PFSK-1 (cell line): Measurements from ENCODE around the gene POU3F1.

Experiments
- FOXP2 ChIP-seq: optimal IDR thresholded peaks from 2 replicates; pipeline ENCODE3; 2011; ENCODE audit warnings: borderline replicate concordance, control low read depth, inconsistent platforms; ENCODE audit not compliant: insufficient read depth; ENCODE audit errors: extremely low read length, extremely low read depth
- POLR2AphosphoS5 ChIP-seq: IDR thresholded peaks from 2 replicates; pipeline ENCODE4 v1.6.1; 2012; ENCODE audit warnings: low read depth, mild to moderate bottlenecking, control low read depth, low read length, moderate library complexity
- REST ChIP-seq, 2 experiments: IDR thresholded peaks; 2 replicates each; pipeline versions ENCODE4 v1.6.1 to v1.8.0; 2011 to 2012; ENCODE audit warnings: low read depth in 2 of 2, low read length in 2 of 2, control low read depth in 1 of 2, inconsistent platforms in 1 of 2, mild to moderate bottlenecking in 1 of 2, moderate library complexity in 1 of 2; ENCODE audit not compliant: insufficient read depth in 1 of 2
- SIN3A ChIP-seq: IDR thresholded peaks from 2 replicates; pipeline ENCODE4 v1.6.1; 2012; ENCODE audit warnings: mild to moderate bottlenecking, low read length, moderate library complexity, borderline replicate concordance; ENCODE audit not compliant: insufficient read depth
- TAF1 ChIP-seq: IDR thresholded peaks from 2 replicates; pipeline ENCODE4 v1.6.1; 2012; ENCODE audit warnings: low read length, control low read depth, borderline replicate concordance; ENCODE audit not compliant: insufficient read depth

POU3F1 gene

GRCh38 chr1:38046884-38047602, 450 bp upstream of the POU3F1 start:
- no peak for TF ChIP-seq REST (IDR thresholded peaks at IDR 0.05; ENCODE audit: insufficient read depth in 1 of 2, low read depth in 2 of 2, low read length in 2 of 2)
- no peak for TF ChIP-seq FOXP2
- TF ChIP-seq TAF1: no peak
- TF ChIP-seq SIN3A: no peak
- no peak for TF ChIP-seq POLR2AphosphoS5

GRCh38 chr1:38045401-38046332, 926 bp downstream of the POU3F1 start:
- TF ChIP-seq SIN3A (no peak), REST (IDR thresholded peaks at IDR 0.05; ENCODE audit: insufficient read depth in 1 of 2, low read depth in 2 of 2, low read length in 2 of 2) (no peak), FOXP2 (no peak), POLR2AphosphoS5 (no peak), TAF1 (no peak)

- TF ChIP-seq FOXP2 (no peak), SIN3A (no peak), REST (IDR thresholded peaks at IDR 0.05; ENCODE audit: insufficient read depth in 1 of 2, low read depth in 2 of 2, low read length in 2 of 2) (no peak), POLR2AphosphoS5 (no peak), TAF1 (no peak)
These were observed 2.1 kb downstream of the POU3F1 start for GRCh38 chr1:38044221-38045215.

GRCh38 chr1:38043036-38043747, 3.4 kb downstream of the POU3F1 start:
- TF ChIP-seq SIN3A (no peak), POLR2AphosphoS5 (no peak), REST (IDR thresholded peaks at IDR 0.05; ENCODE audit: insufficient read depth in 1 of 2, low read depth in 2 of 2, low read length in 2 of 2) (no peak), FOXP2 (no peak), TAF1 (no peak)
